Embryonic facial prominence (tissue), 1 donor: Measurements from ENCODE around the gene RAB17.
"Not testable (repeated sequence)": the region's sequence is repeated elsewhere in the genome, so short reads cannot be mapped to it uniquely, and the experiment has no call there.

Experiments
- DNase-seq: peaks from one replicate; pipeline ENCODE4 v3.0.0-alpha.2; 2016; ENCODE audit errors: extremely low spot score

RAB17 gene

GRCh38 chr2:237598468-237599208 is 8.1 kb upstream of the RAB17 start:
- DNase-seq = no peak

GRCh38 chr2:237597196-237598145 is 6.9 kb upstream of the RAB17 start:
- DNase-seq = no peak

GRCh38 chr2:237596520-237597195 is 6.1 kb upstream of the RAB17 start:
- DNase-seq = no peak

- DNase-seq = not testable (repeated sequence)
Observed at GRCh38 chr2:237595829-237596519, 5.4 kb upstream of the RAB17 start.

- no peak for DNase-seq
Observed at GRCh38 chr2:237594514-237594871, 4.0 kb upstream of the RAB17 start.

- DNase-seq = no peak
Observed at GRCh38 chr2:237593596-237594320, 3.2 kb upstream of the RAB17 start.

- DNase-seq = no peak
Observed at GRCh38 chr2:237593036-237593435, 2.5 kb upstream of the RAB17 start.

GRCh38 chr2:237592425-237592980 is 2.0 kb upstream of the RAB17 start:
- no peak for DNase-seq

- no peak for DNase-seq
Observed at GRCh38 chr2:237591141-237591881, 777 bp upstream of the RAB17 start.

GRCh38 chr2:237588044-237588696 is 2.4 kb downstream of the RAB17 start:
- DNase-seq = no peak

- DNase-seq = no peak
Observed at GRCh38 chr2:237585590-237586221, 4.8 kb downstream of the RAB17 start.

- DNase-seq = no peak
Observed at GRCh38 chr2:237583385-237584295, 6.9 kb downstream of the RAB17 start.

- no peak for DNase-seq
Observed at GRCh38 chr2:237581751-237582746, 8.5 kb downstream of the RAB17 start.

GRCh38 chr2:237581326-237581725 is 9.2 kb downstream of the RAB17 start:
- DNase-seq = no peak

GRCh38 chr2:237577956-237578870 is 12.3 kb downstream of the RAB17 start:
- DNase-seq = no peak

GRCh38 chr2:237577458-237577857 is 13.1 kb downstream of the RAB17 start:
- no peak for DNase-seq
